A549 (cell line): Measurements from ENCODE around the gene SKA3.

Source experiments
- CTCF ChIP-seq: fragments of >200 bp; sonication (Bioruptor Twin); formaldehyde crosslinking; IDR thresholded peaks from 3 replicates; pipeline ENCODE4 v1.5.1; 2016
- ESRRA ChIP-seq: fragments of 150-350 bp; IDR thresholded peaks from 2 replicates; pipeline ENCODE4 v1.6.1; 2014; ENCODE audit warnings: mild to moderate bottlenecking, low read length, borderline replicate concordance
- FOSL2 ChIP-seq, 2 experiments: fragments of 450-650 bp in 1 of 2; fragments of >200 bp in 1 of 2; sonication (Bioruptor Twin) in 1 of 2; formaldehyde crosslinking; IDR thresholded peaks; 2 replicates each; pipeline versions ENCODE4 v1.5.0 to v1.6.1; 2016 to 2020; ENCODE audit warnings: mild to moderate bottlenecking in 1 of 2, moderate library complexity in 1 of 2
- JUN ChIP-seq, 2 experiments: fragments of >200 bp; sonication (Bioruptor Twin); formaldehyde crosslinking; IDR thresholded peaks; 2 replicates in 1 of 2; 3 replicates in 1 of 2; pipeline ENCODE4 v1.6.1; 2016 to 2017
- MAFK ChIP-seq: fragments of 450-650 bp; IDR thresholded peaks from 2 replicates; pipeline ENCODE4 v1.6.1; 2014; ENCODE audit not compliant: partially characterized antibody
- MAZ ChIP-seq: fragments of 150-350 bp; IDR thresholded peaks from 2 replicates; pipeline ENCODE4 v1.6.1; 2014; ENCODE audit warnings: antibody characterized with exemption, low read depth, low read length, borderline replicate concordance
- NPAS2 ChIP-seq: fragments of 250-450 bp; sonication (Bioruptor Pico); IDR thresholded peaks from 2 replicates; pipeline ENCODE4 v1.8.0; 2022; ENCODE audit warnings: mild to moderate bottlenecking, moderate library complexity, borderline replicate concordance
- NR3C1 ChIP-seq: fragments of >200 bp; sonication (Bioruptor Twin); formaldehyde crosslinking; IDR thresholded peaks from 3 replicates; pipeline ENCODE4 v1.6.1; 2017
- PHF8 ChIP-seq: fragments of 200-600 bp; sonication (generic); IDR thresholded peaks from 2 replicates; pipeline ENCODE4 v1.6.1; 2016; ENCODE audit warnings: low read depth, mild to moderate bottlenecking, antibody characterized with exemption, moderate library complexity, borderline replicate concordance
- RCOR1 ChIP-seq: fragments of 150-350 bp; IDR thresholded peaks from 2 replicates; pipeline ENCODE4 v1.6.1; 2014; ENCODE audit warnings: antibody characterized with exemption, low read length, low read depth
- RFX5 ChIP-seq: fragments of 450-650 bp; IDR thresholded peaks from 2 replicates; pipeline ENCODE4 v1.7.1; 2014; ENCODE audit warnings: antibody characterized with exemption, mild to moderate bottlenecking, moderate library complexity
- SREBF2 ChIP-seq: fragments of 450-650 bp; IDR thresholded peaks from 2 replicates; pipeline ENCODE4 v1.6.1; 2014; ENCODE audit warnings: mild to moderate bottlenecking, moderate library complexity

DNA sequence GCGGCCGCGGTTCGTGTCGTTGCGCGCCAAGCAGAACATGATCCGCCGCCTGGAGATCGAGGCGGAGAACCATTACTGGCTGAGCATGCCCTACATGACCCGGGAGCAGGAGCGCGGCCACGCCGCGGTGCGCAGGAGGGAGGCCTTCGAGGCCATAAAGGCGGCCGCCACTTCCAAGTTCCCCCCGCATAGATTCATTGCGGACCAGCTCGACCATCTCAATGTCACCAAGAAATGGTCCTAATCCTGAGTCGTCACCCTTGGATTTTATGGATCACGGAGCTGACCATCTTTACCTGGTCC is 581 bp upstream of the SKA3 start:
- TF ChIP-seq JUN (IDR thresholded peaks at IDR 0.05) (no peak), SREBF2 (no peak), PHF8 (no peak), CTCF (no peak), NPAS2 (CRISPR knock-in tag) (no peak), MAFK (no peak), ESRRA (no peak), FOSL2 (IDR thresholded peaks at IDR 0.05) (no peak), FOSL2 (CRISPR knock-in tag; IDR thresholded peaks at IDR 0.05) (no peak), RCOR1 (no peak), RFX5 (no peak), NR3C1 (no peak), MAZ (no peak)
